ENCODE data around the gene CHD5.

The CHD5 gene

DNA sequence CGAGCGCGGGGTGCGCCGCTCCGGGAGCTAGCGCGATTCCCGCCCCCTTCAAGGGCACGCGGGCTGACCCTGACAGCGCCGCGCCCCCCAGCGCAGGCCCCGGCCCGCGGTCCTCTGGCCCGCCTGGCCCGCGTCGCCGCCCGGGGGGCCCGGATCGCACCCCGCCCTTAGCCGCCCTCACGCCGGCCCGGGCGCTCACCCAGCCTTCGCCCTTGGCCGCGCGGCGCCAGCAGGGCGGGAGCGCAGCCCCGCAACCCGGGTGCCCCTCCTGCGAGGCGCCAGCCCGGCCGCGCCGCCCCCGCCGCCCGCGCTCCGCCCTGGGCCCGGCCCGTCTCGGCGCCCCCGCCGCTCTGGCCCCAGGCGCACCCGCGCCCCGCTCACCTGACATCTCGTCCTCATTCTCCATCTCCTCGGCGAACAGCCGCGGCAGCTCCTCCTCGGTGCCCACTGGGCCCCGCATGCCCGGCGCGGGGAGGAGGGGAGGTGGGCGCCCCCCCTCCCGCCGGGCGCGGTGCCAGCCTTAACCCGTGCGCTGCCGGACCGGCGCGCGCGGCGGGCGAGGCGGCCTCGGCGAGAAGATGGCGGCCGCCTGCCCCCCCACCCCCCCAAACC lies 451 bp downstream of the CHD5 start:
- no peak for TF ChIP-seq BACH2 (CRISPR knock-in tag; IDR thresholded peaks at IDR 0.05; ENCODE audit: borderline replicate concordance)
- TF ChIP-seq TCF4 (CRISPR knock-in tag; IDR thresholded peaks at IDR 0.05; ENCODE audit: borderline replicate concordance), result no peak
- no peak for TF ChIP-seq ZNF565 (CRISPR knock-in tag; conservative IDR thresholded peaks at IDR 0.05; ENCODE audit: low read depth)
- no peak for TF ChIP-seq OSR1 (CRISPR knock-in tag; IDR thresholded peaks at IDR 0.05)
- TF ChIP-seq SNAI2 (CRISPR knock-in tag; IDR thresholded peaks at IDR 0.05), result no peak
- no peak for TF ChIP-seq TOX (CRISPR knock-in tag; IDR thresholded peaks at IDR 0.05; ENCODE audit: borderline replicate concordance)
- TF ChIP-seq GLIS3 (CRISPR knock-in tag; IDR thresholded peaks at IDR 0.05), result no peak
- TF ChIP-seq PPARA (CRISPR knock-in tag; IDR thresholded peaks at IDR 0.05; ENCODE audit: borderline replicate concordance), result no peak
- TF ChIP-seq, protein P1, sequence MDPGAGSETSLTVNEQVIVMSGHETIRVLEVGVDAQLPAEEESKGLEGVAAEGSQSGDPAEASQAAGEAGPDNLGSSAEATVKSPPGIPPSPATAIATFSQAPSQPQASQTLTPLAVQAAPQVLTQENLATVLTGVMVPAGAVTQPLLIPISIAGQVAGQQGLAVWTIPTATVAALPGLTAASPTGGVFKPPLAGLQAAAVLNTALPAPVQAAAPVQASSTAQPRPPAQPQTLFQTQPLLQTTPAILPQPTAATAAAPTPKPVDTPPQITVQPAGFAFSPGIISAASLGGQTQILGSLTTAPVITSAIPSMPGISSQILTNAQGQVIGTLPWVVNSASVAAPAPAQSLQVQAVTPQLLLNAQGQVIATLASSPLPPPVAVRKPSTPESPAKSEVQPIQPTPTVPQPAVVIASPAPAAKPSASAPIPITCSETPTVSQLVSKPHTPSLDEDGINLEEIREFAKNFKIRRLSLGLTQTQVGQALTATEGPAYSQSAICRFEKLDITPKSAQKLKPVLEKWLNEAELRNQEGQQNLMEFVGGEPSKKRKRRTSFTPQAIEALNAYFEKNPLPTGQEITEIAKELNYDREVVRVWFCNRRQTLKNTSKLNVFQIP (CRISPR knock-in tag; IDR thresholded peaks at IDR 0.05; ENCODE audit: borderline replicate concordance, low read depth), result no peak
- TF ChIP-seq ESRRG (CRISPR knock-in tag; IDR thresholded peaks at IDR 0.05), result no peak
- ATAC-seq, result no peak

DNA sequence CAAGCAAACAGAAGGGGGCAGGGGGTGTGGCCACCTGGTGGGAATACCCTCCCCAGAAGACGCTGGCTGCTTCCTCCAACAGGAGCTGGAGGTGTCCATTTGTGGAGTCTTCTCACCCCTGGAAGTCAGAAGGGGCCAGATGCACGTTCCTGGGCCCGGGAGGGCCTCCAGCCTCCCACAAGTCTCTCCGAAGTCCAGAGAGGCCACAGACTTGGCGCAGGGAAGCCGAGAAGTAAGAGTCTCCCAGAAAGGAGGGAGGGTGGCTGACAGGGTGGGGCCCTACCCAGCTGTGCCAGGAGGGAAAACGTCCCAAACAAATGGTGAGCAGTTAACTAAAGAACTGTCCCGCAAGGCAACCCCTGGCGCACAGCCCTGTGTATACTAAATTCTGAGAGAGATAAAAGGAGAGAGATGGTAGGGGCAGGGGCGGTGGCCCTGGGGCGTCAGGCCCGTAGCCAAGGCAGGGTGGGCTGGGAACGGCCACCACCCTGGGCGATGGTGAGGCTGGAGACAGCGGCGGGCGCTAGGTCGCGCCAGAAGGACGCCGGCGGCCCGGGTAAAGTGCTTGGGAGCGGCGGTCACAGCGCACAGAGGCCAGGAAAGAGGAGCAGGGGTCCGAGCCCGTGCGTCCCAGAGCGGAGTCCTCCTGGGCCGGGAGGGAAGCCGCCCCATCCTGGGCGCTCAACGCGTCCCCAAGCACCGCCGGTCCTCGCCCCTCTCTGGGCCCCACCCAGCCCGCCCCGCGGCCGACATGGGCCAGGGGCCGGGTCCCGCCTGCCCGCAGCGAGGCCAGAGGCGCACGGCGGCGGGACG lies 1.2 kb downstream of the CHD5 start:
- TF ChIP-seq SNAI2 (CRISPR knock-in tag; IDR thresholded peaks at IDR 0.05) (no peak), RARB (CRISPR knock-in tag; IDR thresholded peaks at IDR 0.05) (no peak), PPARA (CRISPR knock-in tag; IDR thresholded peaks at IDR 0.05; ENCODE audit: borderline replicate concordance) (no peak), ARNTL (CRISPR knock-in tag; IDR thresholded peaks at IDR 0.05; ENCODE audit: borderline replicate concordance, low read depth) (no peak), ZNF8 (CRISPR knock-in tag; IDR thresholded peaks at IDR 0.05) (no peak), ZNF565 (CRISPR knock-in tag; conservative IDR thresholded peaks at IDR 0.05; ENCODE audit: low read depth) (no peak), TCF4 (CRISPR knock-in tag; IDR thresholded peaks at IDR 0.05; ENCODE audit: borderline replicate concordance) (no peak)
- TF ChIP-seq, protein P2, sequence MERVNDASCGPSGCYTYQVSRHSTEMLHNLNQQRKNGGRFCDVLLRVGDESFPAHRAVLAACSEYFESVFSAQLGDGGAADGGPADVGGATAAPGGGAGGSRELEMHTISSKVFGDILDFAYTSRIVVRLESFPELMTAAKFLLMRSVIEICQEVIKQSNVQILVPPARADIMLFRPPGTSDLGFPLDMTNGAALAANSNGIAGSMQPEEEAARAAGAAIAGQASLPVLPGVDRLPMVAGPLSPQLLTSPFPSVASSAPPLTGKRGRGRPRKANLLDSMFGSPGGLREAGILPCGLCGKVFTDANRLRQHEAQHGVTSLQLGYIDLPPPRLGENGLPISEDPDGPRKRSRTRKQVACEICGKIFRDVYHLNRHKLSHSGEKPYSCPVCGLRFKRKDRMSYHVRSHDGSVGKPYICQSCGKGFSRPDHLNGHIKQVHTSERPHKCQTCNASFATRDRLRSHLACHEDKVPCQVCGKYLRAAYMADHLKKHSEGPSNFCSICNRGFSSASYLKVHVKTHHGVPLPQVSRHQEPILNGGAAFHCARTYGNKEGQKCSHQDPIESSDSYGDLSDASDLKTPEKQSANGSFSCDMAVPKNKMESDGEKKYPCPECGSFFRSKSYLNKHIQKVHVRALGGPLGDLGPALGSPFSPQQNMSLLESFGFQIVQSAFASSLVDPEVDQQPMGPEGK (CRISPR knock-in tag; IDR thresholded peaks at IDR 0.05; ENCODE audit: borderline replicate concordance), result no peak
- TF ChIP-seq, protein P3, sequence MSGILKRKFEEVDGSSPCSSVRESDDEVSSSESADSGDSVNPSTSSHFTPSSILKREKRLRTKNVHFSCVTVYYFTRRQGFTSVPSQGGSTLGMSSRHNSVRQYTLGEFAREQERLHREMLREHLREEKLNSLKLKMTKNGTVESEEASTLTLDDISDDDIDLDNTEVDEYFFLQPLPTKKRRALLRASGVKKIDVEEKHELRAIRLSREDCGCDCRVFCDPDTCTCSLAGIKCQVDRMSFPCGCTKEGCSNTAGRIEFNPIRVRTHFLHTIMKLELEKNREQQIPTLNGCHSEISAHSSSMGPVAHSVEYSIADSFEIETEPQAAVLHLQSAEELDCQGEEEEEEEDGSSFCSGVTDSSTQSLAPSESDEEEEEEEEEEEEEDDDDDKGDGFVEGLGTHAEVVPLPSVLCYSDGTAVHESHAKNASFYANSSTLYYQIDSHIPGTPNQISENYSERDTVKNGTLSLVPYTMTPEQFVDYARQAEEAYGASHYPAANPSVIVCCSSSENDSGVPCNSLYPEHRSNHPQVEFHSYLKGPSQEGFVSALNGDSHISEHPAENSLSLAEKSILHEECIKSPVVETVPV (CRISPR knock-in tag; IDR thresholded peaks at IDR 0.05), result no peak
- TF ChIP-seq, protein P4, sequence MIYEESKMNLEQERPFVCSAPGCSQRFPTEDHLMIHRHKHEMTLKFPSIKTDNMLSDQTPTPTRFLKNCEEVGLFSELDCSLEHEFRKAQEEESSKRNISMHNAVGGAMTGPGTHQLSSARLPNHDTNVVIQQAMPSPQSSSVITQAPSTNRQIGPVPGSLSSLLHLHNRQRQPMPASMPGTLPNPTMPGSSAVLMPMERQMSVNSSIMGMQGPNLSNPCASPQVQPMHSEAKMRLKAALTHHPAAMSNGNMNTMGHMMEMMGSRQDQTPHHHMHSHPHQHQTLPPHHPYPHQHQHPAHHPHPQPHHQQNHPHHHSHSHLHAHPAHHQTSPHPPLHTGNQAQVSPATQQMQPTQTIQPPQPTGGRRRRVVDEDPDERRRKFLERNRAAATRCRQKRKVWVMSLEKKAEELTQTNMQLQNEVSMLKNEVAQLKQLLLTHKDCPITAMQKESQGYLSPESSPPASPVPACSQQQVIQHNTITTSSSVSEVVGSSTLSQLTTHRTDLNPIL (CRISPR knock-in tag; IDR thresholded peaks at IDR 0.05; ENCODE audit: low read depth), result no peak
- peak; percentile 8; the same call in 1 of the 3 replicates for ATAC-seq

DNA sequence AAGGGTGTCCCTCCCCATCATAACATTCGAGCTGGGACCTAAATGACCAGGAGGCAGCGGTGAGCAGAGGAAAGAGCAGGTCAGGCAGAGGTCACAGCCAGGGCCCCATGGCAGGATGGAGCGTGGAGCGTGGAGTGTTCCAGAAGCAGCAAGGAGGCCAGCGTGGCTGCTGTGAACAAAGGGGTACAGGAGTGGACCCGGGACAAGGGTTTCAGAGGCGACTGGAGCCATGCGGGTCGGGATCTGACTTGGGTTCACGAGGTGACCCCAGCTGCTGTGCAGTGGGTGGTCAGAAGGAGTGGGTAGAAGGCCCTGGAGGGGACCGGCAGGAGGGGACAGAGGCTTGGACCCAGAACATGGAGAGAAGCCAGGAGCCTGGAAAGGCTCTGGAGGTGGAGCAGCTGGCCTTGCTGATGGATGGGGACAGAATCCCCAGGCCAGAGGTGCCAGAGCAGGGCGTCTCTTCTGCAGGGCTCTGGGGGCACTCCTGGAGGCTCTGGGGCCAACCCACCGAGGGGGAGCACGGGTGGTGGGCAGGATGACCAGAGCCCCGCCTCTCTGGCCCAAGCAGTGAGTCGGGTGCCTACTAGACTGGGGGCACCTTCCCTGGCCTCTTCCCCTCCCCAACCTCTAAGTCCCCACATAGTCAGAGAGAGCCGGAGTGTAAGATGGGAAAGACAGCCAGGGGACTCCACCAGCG lies 2.3 kb downstream of the CHD5 start:
- no peak for ATAC-seq
- TF ChIP-seq GLIS3 (CRISPR knock-in tag; IDR thresholded peaks at IDR 0.05) (no peak), TCF4 (CRISPR knock-in tag; IDR thresholded peaks at IDR 0.05; ENCODE audit: borderline replicate concordance) (no peak), ZFP3 (CRISPR knock-in tag; IDR thresholded peaks at IDR 0.05) (no peak), ISL1 (CRISPR knock-in tag; IDR thresholded peaks at IDR 0.05) (no peak), ZNF565 (CRISPR knock-in tag; conservative IDR thresholded peaks at IDR 0.05; ENCODE audit: low read depth) (no peak)
- TF ChIP-seq, protein P5, sequence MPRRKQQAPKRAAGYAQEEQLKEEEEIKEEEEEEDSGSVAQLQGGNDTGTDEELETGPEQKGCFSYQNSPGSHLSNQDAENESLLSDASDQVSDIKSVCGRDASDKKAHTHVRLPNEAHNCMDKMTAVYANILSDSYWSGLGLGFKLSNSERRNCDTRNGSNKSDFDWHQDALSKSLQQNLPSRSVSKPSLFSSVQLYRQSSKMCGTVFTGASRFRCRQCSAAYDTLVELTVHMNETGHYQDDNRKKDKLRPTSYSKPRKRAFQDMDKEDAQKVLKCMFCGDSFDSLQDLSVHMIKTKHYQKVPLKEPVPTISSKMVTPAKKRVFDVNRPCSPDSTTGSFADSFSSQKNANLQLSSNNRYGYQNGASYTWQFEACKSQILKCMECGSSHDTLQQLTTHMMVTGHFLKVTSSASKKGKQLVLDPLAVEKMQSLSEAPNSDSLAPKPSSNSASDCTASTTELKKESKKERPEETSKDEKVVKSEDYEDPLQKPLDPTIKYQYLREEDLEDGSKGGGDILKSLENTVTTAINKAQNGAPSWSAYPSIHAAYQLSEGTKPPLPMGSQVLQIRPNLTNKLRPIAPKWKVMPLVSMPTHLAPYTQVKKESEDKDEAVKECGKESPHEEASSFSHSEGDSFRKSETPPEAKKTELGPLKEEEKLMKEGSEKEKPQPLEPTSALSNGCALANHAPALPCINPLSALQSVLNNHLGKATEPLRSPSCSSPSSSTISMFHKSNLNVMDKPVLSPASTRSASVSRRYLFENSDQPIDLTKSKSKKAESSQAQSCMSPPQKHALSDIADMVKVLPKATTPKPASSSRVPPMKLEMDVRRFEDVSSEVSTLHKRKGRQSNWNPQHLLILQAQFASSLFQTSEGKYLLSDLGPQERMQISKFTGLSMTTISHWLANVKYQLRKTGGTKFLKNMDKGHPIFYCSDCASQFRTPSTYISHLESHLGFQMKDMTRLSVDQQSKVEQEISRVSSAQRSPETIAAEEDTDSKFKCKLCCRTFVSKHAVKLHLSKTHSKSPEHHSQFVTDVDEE (CRISPR knock-in tag; IDR thresholded peaks at IDR 0.05), result no peak

All from SK-N-SH treated with all-trans-retinoic acid at 6 μM for 48 hours (cell line).